OCI-LY1 (cell line): Measurements from ENCODE around the gene PLA2G6.

Experiments
- EZH2 ChIP-seq: fragments of 200-600 bp; sonication (generic), shearing (Covaris generic); IDR thresholded peaks from 2 replicates; pipeline ENCODE4 v1.8.0; 2017; ENCODE audit warnings: borderline replicate concordance, mixed run types, mild to moderate bottlenecking, antibody characterized with exemption, low read length, moderate library complexity, mixed read lengths
- TF ChIP-seq, protein P1 (sequence below): fragments of 200-600 bp; sonication (generic), shearing (Covaris generic); IDR thresholded peaks from 2 replicates; pipeline ENCODE4 v1.5.1; 2017; ENCODE audit warnings: mild to moderate bottlenecking, antibody characterized with exemption, low read length, moderate library complexity, mixed read lengths

- TF ChIP-seq, protein P1, sequence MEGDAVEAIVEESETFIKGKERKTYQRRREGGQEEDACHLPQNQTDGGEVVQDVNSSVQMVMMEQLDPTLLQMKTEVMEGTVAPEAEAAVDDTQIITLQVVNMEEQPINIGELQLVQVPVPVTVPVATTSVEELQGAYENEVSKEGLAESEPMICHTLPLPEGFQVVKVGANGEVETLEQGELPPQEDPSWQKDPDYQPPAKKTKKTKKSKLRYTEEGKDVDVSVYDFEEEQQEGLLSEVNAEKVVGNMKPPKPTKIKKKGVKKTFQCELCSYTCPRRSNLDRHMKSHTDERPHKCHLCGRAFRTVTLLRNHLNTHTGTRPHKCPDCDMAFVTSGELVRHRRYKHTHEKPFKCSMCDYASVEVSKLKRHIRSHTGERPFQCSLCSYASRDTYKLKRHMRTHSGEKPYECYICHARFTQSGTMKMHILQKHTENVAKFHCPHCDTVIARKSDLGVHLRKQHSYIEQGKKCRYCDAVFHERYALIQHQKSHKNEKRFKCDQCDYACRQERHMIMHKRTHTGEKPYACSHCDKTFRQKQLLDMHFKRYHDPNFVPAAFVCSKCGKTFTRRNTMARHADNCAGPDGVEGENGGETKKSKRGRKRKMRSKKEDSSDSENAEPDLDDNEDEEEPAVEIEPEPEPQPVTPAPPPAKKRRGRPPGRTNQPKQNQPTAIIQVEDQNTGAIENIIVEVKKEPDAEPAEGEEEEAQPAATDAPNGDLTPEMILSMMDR: no peak
- no peak for TF ChIP-seq EZH2
Observed at GRCh38 chr22:38151126-38151500, 30.5 kb downstream of the PLA2G6 start.
